ENCODE results near the gene APBB2.

DNA sequence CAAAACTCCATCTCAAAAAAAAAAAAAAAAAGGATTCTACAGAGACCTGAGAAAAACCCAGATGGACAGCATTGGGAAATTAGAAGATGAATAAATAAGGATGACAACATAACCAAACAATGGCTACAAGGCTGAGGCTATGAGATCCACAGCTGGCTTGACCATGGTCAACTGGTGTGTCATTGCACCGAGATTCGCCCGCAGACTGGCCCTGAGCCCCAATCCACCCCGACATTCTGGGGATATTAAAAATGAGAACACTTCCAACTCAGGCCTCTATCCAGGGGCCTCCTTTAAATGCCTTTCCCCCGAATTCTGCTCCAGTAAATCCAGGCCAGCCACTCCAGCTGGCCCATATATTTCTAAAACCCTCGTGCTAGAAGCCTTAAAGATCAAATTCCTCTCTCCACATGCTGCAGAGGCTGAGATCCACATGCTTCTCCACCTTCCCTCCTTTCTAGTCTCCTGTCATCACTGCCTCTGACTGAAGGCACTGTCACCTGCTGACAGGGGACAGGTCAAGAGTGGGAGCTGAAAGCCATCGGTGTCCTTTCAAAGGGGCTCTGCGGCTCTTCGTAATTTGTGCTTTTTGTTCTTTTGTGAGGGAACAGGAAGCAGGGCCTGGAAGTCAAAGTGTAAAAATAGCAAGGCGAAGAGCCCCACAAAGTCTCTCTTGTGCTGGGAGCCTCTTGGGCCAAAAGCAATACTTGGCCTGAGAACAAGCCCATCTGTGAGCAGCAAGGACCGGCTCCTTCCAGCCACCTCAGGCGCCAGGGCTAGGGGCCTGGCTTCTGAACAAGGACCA lies 260.9 kb downstream of the APBB2 start:
- TF ChIP-seq, protein P1, sequence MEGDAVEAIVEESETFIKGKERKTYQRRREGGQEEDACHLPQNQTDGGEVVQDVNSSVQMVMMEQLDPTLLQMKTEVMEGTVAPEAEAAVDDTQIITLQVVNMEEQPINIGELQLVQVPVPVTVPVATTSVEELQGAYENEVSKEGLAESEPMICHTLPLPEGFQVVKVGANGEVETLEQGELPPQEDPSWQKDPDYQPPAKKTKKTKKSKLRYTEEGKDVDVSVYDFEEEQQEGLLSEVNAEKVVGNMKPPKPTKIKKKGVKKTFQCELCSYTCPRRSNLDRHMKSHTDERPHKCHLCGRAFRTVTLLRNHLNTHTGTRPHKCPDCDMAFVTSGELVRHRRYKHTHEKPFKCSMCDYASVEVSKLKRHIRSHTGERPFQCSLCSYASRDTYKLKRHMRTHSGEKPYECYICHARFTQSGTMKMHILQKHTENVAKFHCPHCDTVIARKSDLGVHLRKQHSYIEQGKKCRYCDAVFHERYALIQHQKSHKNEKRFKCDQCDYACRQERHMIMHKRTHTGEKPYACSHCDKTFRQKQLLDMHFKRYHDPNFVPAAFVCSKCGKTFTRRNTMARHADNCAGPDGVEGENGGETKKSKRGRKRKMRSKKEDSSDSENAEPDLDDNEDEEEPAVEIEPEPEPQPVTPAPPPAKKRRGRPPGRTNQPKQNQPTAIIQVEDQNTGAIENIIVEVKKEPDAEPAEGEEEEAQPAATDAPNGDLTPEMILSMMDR (IDR thresholded peaks at IDR 0.05): no peak
- no peak for TF ChIP-seq POLR2A (IDR thresholded peaks at IDR 0.05)

Data from heart left ventricle (tissue), 13 donors.